ENCODE data around the gene EHF.
"Not testable (repeated sequence)": the region's sequence is repeated elsewhere in the genome, so short reads cannot be mapped to it uniquely, and the experiment has no call there.

EHF gene

GRCh38 chr11:34620820-34621792, at the start of gene EHF:
EHF (plus strand) TSS chr11:34621093; CDS start chr11:34642631, 21,538 bp downstream.
- no peak for DNase-seq

DNA sequence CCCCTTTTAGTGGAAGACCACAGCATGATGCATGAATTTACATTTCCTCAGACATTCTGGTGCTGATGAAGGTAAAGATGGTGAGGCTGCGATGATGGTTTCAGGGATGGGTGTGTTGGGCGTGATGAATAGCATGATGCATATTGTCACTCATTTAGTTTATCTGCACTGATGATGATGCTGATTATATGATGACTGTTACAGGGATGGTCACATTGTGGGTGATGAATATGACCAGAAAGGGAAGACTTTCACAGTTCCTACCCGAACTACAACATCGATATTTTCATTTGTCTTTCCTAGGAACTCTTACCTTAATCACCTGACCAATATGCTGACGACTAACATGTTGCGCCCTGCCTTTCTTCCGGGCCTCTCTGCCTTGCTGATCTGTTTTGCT, 47.4 kb upstream of the EHF start:
- no peak for DNase-seq

DNA sequence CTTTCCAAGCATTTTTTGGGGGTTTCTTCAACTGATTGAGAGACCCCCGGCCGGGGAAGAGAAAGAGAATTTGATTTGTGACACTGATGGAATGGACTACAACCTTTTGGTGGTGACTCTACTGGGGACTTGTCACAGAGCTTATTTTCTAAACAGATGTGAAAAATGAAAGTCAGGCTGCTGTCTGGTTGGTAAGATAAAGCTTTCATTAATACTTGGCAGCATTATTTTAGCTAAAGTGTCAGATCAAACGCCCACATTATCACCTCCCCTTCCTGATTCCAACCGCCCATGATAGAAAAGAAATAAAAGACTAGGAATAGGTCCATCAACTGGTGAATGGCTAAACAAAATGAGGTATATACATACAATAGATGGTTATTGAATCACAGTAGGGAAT, 45.6 kb upstream of the EHF start:
- no peak for DNase-seq

- DNase-seq = no peak
Measured at GRCh38 chr11:34575671-34576070, 45.2 kb upstream of the EHF start.

DNA sequence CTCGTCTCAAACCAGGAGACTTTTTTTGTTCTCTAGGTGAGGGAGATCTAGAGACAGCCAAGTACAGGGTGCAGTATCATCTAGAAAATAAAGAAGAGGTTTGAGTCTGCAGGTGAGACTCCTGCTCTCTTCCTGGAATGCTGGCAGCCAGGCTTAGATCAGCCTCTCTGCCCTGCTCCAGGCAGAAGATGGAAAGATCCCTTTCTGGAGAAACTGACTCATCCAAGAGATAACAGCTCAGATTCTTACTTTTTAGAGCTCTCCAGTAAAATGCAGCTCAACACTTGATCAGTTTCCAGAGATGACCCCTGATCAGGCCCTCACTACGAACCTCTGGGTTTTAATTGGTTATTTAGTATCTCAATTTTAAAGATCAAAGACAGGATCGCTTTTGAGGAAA, 44.6 kb upstream of the EHF start:
- no peak for DNase-seq

DNA sequence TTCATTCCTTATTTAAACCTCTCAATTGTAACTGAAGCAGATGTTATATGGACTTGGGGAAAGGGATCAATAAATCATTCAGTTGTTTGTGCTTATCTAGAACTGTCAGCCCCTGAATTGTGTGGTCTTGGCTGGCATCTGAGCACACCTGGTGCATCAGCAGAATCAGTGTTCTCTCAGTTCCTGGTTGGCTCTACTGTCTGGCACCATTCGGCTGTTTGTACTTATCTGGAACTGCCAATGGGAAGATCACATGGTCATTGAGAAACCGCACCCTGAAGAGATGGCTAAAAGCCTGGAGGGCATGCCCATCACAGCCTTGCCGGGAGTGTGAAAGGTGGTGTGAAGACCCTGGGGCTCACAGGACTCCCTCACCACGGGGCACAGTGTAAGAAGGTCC, 37.1 kb upstream of the EHF start:
- no peak for DNase-seq

DNA sequence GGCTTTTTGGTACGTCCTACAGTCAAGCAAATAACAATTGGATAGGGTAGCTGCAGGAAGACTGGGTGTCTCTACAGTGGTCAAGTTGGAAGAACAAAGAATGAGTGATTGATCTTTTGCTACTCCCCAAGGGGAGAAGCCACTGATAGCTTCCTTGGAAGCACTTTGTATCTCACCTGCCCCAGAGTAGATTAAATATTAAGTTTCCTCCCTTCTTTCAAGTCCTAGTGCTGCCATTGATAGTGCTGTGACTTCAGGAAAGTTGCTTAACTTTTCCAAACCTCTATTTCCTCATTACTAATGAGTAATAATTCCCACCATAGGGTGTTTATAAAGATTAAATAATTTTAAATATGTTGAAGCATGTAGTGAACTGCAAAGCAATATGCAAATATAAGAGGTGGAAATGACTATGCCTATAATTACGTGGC, 35.6 kb upstream of the EHF start:
- no peak for DNase-seq

- no peak for DNase-seq
Measured at GRCh38 chr11:34585735-34586487, 35.0 kb upstream of the EHF start.

GRCh38 chr11:34586488-34587281, 34.2 kb upstream of the EHF start:
- no peak for DNase-seq

GRCh38 chr11:34587282-34587677, 33.6 kb upstream of the EHF start:
- DNase-seq = no peak

DNA sequence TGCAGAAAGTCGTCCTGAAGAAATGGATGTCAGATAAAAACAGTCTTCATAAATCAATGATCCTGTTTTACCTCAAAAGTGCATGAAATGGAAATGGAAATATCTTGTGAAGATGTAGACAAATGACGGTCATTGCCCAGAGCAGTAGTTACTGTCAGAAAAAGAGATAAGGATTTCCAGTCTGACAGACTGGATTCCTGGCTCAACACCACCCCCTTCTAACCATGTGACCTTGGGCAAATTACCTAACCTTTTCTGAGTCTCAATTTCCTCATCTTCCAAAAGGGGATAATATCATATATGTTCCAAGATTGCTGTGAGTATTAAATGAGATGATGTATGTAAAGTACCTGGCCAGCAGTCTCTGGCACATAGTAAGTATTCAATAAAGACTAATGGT, 32.9 kb upstream of the EHF start:
- DNase-seq = no peak

GRCh38 chr11:34588701-34589100, 32.2 kb upstream of the EHF start:
- no peak for DNase-seq

DNA sequence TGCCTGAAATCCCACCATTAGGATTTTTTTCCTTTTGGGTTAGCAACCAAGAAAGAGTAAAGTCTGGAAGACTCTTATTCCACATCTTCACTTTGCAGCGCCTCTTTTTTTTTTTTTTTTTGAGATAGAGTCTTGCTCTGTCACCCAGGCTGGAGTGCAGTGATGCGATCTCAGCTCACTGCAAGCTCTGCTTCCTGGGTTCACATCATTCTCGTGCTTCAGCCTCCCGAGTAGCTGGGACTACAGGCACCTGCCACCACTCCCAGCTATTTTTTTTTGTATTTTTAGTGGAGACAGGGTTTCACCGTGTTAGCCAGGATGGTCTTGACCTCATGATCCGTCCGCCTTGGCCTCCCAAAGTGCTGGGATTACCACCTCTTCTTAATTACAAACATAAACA, 31.7 kb upstream of the EHF start:
- not testable (repeated sequence) for DNase-seq

GRCh38 chr11:34593085-34593484, 27.8 kb upstream of the EHF start:
- DNase-seq = no peak

GRCh38 chr11:34594603-34595002, 26.3 kb upstream of the EHF start:
- DNase-seq = no peak

- no peak for DNase-seq
Measured at GRCh38 chr11:34595391-34595790, 25.5 kb upstream of the EHF start.

DNA sequence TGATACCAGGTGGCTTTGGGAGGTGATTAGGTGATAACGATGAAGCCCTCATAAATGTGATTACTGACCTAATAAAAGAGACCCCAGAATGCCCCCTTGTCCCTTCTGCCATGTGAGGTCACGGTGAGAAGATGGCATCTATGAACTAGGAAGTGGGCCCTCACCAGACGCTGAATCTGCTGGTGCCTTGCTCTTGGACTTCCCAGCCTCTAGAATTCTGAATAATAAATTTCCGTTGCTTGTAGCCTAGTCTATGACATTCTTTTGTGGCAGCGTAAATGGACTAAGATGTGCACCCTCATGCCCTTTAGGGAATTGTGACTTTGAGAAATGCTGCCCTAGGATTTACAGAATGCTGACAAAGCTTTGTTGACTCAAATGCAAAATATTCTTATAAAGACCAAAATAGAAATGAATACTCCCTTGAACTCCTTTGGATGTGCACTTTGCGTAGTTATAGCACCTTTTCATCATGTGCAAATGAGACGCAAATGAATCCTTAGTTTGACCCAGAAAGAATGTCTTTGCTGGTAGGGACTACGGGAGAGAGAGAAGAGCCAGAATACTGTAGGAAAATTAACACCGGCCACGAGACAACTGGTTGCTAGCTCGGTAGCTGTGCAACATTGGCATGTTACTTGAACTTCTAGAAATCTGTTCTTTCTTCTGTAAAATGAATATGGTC, 24.8 kb upstream of the EHF start:
- DNase-seq = no peak

- no peak for DNase-seq
Measured at GRCh38 chr11:34599406-34599945, 21.4 kb upstream of the EHF start.

GRCh38 chr11:34600339-34601084, 20.4 kb upstream of the EHF start:
- DNase-seq = no peak

- DNase-seq = no peak
Measured at GRCh38 chr11:34601085-34601444, 19.8 kb upstream of the EHF start.

GRCh38 chr11:34601609-34602008, 19.3 kb upstream of the EHF start:
- no peak for DNase-seq

- no peak for DNase-seq
Measured at GRCh38 chr11:34602245-34602644, 18.6 kb upstream of the EHF start.
